ENCODE results near the gene COA7. TPM values are rescaled to one million over a fixed set of nuclear protein-coding genes. Genes with fewer than 3 reads are reported as not detected.

Gene COA7
- polyA plus RNA-seq, 4 donors, result 11.6 to 21.2 (median 13.9) TPM

DNA sequence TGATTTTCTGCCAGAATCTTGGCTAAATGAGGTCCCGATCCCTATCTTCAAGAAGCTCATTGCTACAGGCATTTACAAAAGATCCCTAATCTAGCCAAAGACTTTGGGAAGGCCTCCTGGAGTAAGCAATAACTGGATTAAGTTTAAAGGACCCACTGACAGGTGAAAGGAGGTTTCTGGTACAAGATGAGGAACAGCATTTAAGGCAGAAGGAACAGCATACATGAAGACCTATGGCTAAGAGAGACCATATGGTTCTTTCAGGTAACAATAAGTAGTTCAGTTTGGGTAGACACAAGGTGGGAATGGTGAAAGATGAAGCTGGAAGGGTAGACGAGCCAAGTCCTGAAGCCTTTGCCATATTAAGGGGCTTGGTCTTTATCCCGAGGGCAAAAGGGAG is 37.3 kb downstream of the COA7 start:
- no peak for DNase-seq

DNA sequence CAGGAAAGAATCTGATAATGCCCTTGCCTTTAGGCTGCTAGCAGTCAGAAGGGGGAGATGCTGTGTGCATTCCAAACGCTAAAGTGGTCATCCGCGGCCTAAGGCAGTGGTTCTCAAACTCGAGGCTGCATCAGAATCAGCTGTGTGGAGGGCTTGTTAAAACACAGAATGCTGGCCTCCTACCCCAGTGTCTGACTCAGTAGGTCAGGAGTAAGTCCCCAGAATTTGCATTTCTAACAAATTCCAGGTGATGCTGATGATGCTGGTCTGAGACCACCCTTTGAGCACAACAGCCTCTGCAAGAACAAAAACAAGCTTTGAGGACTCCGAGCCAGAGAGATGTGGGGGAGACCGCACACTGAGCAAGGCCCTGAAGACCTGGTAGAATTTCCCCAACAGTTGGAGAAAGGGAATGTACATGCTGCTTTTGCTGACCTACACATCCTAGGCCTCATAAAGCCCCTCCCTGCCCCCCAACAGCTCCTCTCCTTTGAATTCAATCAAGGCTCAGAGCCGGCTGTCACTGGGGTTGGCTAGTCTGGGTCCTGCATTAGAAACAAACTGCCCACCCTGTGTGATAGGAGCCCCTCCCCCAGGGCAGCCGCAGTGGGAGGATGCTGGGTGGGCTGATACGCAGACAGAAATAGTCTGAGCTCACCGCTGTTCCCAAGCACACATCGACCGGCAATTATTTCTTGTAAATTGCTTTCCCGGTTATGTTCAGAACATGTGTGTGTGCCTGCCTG is 38.1 kb downstream of the COA7 start:
- FAIRE-seq, result no peak
- WGBS, 3 donors, result 80 to 85% (median 82%) methylated on average over 13 of the region's 13 CpGs

More for the DNA sequence above, 37.3 kb downstream of the COA7 start:
- Histone ChIP-seq H3K27me3 (ENCODE audit: control insufficient read depth in 3 of 3, insufficient read depth in 3 of 3, low read length in 3 of 3) (no peaks in the 10 kb centered on the region), H3K4me1 (ENCODE audit: control insufficient read depth in 3 of 3, insufficient read depth in 2 of 3, low read depth in 1 of 3, low read length in 2 of 3) (peaks cover 0 to 11% (median 0%) of the 10 kb centered on the region in 3 donors), H3K27ac (ENCODE audit: low read depth in 1 of 3, low read length in 2 of 3) (no peak overlapping the region), H3K36me3 (ENCODE audit: control insufficient read depth in 3 of 3, insufficient read depth in 2 of 3, low read depth in 1 of 3, low read length in 3 of 3) (no peaks in the 10 kb centered on the region), H3K4me3 (ENCODE audit: low read depth in 1 of 3, low read length in 3 of 3) (no peak overlapping the region), H3K9me3 (ENCODE audit: control insufficient read depth in 2 of 2, insufficient read depth in 1 of 2, low read depth in 1 of 2, low read length in 1 of 2) (no peaks in the 10 kb centered on the region)
- 62 to 75% (median 70%) methylated on average over 3 of the region's 3 CpGs for WGBS, 3 donors
- no peak for FAIRE-seq

DNA sequence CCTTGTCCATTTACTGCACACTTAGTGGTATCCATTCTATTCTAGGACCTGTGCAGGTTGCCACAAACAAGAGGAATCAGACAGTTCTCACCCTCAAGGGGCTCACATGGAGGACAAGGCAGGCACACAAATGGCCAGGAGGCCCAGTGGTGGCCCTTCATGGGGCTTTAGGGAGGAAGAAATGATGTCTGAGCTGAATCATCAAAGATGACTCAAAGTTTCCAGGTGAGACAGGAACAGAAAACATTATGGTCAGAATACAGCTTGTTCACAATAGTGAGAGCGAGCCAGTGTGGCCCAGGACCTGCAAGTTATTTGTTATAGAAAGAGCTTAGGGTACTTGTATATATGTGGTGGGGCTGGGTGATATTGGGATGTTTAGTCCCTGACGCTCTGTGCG is 38.8 kb downstream of the COA7 start:
- DNase-seq (no peak), FAIRE-seq (no peak)
- Histone ChIP-seq H3K36me3 (ENCODE audit: control insufficient read depth in 3 of 3, insufficient read depth in 2 of 3, low read depth in 1 of 3, low read length in 3 of 3) (no peaks in the 10 kb centered on the region), H3K27me3 (ENCODE audit: control insufficient read depth in 3 of 3, insufficient read depth in 3 of 3, low read length in 3 of 3) (no peaks in the 10 kb centered on the region), H3K27ac (ENCODE audit: low read depth in 1 of 3, low read length in 2 of 3) (no peak overlapping the region), H3K4me3 (ENCODE audit: low read depth in 1 of 3, low read length in 3 of 3) (no peak overlapping the region), H3K9me3 (ENCODE audit: control insufficient read depth in 2 of 2, insufficient read depth in 1 of 2, low read depth in 1 of 2, low read length in 1 of 2) (no peaks in the 10 kb centered on the region), H3K4me1 (ENCODE audit: control insufficient read depth in 3 of 3, insufficient read depth in 2 of 3, low read depth in 1 of 3, low read length in 2 of 3) (peaks cover 0 to 3% (median 0%) of the 10 kb centered on the region in 3 donors)
- 93 to 95% (median 95%) methylated on average over 3 of the region's 3 CpGs for WGBS, 3 donors

More for the DNA sequence above, 38.1 kb downstream of the COA7 start:
- Histone ChIP-seq H3K4me3 (ENCODE audit: low read depth in 1 of 3, low read length in 3 of 3) (no peak overlapping the region), H3K27me3 (ENCODE audit: control insufficient read depth in 3 of 3, insufficient read depth in 3 of 3, low read length in 3 of 3) (no peaks in the 10 kb centered on the region), H3K36me3 (ENCODE audit: control insufficient read depth in 3 of 3, insufficient read depth in 2 of 3, low read depth in 1 of 3, low read length in 3 of 3) (no peaks in the 10 kb centered on the region), H3K9me3 (ENCODE audit: control insufficient read depth in 2 of 2, insufficient read depth in 1 of 2, low read depth in 1 of 2, low read length in 1 of 2) (no peaks in the 10 kb centered on the region), H3K27ac (ENCODE audit: low read depth in 1 of 3, low read length in 2 of 3) (no peak overlapping the region), H3K4me1 (ENCODE audit: control insufficient read depth in 3 of 3, insufficient read depth in 2 of 3, low read depth in 1 of 3, low read length in 2 of 3) (peaks cover 0 to 6% (median 0%) of the 10 kb centered on the region in 3 donors)
- no peak for DNase-seq

DNA sequence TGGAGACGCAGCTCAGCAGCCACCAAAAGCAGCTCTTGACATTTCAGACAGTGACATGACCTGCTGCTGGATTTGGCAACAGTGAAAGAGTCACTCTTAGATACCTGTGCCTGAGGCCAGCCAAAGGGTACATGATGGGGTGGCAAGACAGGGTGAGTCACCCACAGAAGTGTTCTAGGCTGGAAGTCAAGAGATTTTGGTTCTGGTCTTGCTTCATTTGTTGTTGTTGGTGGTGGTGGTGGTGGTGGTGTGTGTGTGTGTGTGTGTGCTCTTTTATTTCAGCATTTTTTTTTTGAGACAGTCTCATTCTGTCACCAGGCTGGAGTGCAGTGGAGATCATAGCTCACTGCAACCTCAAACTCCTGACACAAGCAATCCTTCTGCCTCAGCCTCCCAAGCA is 39.4 kb downstream of the COA7 start:
- Histone ChIP-seq H3K27ac (ENCODE audit: low read depth in 1 of 3, low read length in 2 of 3) (no peak overlapping the region), H3K36me3 (ENCODE audit: control insufficient read depth in 3 of 3, insufficient read depth in 2 of 3, low read depth in 1 of 3, low read length in 3 of 3) (no peaks in the 10 kb centered on the region), H3K4me3 (ENCODE audit: low read depth in 1 of 3, low read length in 3 of 3) (no peak overlapping the region), H3K9me3 (ENCODE audit: control insufficient read depth in 2 of 2, insufficient read depth in 1 of 2, low read depth in 1 of 2, low read length in 1 of 2) (no peaks in the 10 kb centered on the region), H3K27me3 (ENCODE audit: control insufficient read depth in 3 of 3, insufficient read depth in 3 of 3, low read length in 3 of 3) (no peaks in the 10 kb centered on the region), H3K4me1 (ENCODE audit: control insufficient read depth in 3 of 3, insufficient read depth in 2 of 3, low read depth in 1 of 3, low read length in 2 of 3) (peaks cover 0 to 3% (median 0%) of the 10 kb centered on the region in 3 donors)
- WGBS, 3 donors, result 83 to 100% (median 88%) methylated on average over 1 of the region's 1 CpG
- DNase-seq (no peak), FAIRE-seq (no peak)

DNA sequence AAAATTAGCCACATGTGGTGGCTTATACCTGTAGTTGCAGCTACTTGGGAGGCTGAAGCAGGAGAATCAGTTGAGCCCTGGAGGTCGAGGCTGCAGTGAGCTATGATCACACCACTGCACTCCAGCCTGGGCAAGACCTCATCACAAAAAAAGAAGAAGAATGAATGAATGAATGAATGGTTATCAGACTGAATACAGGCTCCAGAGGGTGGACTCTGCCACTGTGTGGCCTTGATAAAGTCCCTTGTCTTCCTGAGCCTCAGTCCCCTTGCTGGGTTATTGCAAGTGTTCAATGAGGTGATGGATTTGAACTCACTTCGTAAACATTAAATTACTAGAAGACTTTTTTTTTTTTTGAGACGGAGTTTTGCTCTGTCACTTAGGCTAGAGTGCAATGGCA is 40.4 kb downstream of the COA7 start:
- DNase-seq (no peak), FAIRE-seq (no peak)
- WGBS, 3 donors, result 89 to 96% (median 93%) methylated on average over 3 of the region's 3 CpGs
- no peaks in the 10 kb centered on the region for H3K36me3 ChIP-seq (ENCODE audit: control insufficient read depth in 3 of 3, insufficient read depth in 2 of 3, low read depth in 1 of 3, low read length in 3 of 3)
- no peak overlapping the region for H3K27ac ChIP-seq (ENCODE audit: low read depth in 1 of 3, low read length in 2 of 3)
- H3K4me1 ChIP-seq (ENCODE audit: control insufficient read depth in 3 of 3, insufficient read depth in 2 of 3, low read depth in 1 of 3, low read length in 2 of 3), result no peaks in the 10 kb centered on the region
- no peaks in the 10 kb centered on the region for H3K9me3 ChIP-seq (ENCODE audit: control insufficient read depth in 2 of 2, insufficient read depth in 1 of 2, low read depth in 1 of 2, low read length in 1 of 2)
- no peaks in the 10 kb centered on the region for H3K27me3 ChIP-seq (ENCODE audit: control insufficient read depth in 3 of 3, insufficient read depth in 3 of 3, low read length in 3 of 3)
- H3K4me3 ChIP-seq (ENCODE audit: low read depth in 1 of 3, low read length in 3 of 3), result no peak overlapping the region

DNA sequence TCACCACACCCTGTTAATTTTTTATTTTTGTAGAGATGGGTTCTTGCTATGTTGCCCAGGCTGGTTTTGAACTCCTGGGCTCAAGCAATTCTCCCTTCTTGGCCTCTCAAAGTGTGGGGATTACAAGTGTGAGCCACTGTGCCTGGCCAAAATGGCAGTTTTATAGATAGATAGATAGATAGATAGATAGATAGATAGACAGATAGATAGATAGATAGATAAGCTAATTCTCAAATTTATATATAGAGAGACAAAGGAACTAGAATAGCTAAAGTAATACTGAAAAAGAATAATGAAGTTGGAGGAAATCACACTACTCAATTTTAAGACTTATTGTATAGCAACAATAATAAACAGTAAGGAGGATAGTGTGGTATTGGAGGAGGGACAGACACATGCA is 44.1 kb downstream of the COA7 start:
- Histone ChIP-seq H3K27ac (ENCODE audit: low read depth in 1 of 3, low read length in 2 of 3) (no peak overlapping the region), H3K9me3 (ENCODE audit: control insufficient read depth in 2 of 2, insufficient read depth in 1 of 2, low read depth in 1 of 2, low read length in 1 of 2) (no peaks in the 10 kb centered on the region), H3K4me3 (ENCODE audit: low read depth in 1 of 3, low read length in 3 of 3) (no peak overlapping the region), H3K27me3 (ENCODE audit: control insufficient read depth in 3 of 3, insufficient read depth in 3 of 3, low read length in 3 of 3) (no peaks in the 10 kb centered on the region), H3K36me3 (ENCODE audit: control insufficient read depth in 3 of 3, insufficient read depth in 2 of 3, low read depth in 1 of 3, low read length in 3 of 3) (no peaks in the 10 kb centered on the region), H3K4me1 (ENCODE audit: control insufficient read depth in 3 of 3, insufficient read depth in 2 of 3, low read depth in 1 of 3, low read length in 2 of 3) (peaks cover 0 to 12% (median 0%) of the 10 kb centered on the region in 3 donors)
- FAIRE-seq (no peak), DNase-seq (no peak)

DNA sequence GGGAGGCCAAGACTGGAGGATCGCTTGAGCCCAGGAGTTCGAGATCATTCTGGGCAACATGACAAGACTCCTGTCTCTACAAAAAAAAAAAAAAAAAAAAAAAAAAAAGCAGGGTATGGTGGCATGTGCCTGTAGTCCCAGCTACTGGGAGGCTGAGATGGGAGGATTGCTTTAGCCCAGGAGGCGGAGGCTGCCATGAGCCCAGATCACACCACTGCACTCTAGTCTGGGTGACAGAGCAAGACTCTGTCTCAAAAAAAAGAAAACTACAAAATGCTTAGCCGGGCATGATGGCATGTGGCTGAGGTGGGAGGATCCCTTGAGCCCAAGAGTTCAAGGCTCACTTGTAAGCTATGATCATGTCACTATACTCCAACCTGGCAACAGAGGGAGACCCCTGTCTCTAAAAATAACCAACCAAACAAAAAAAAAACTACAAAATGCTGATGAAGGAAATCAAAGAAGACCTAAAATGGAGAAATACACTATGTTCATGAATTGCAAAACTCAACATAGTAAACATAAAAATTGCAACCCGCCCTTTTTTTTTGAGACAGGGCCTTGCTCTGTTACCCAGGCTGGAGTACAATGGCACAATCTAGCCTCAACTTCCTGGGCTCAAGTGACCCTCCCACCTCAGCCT is 44.8 kb downstream of the COA7 start:
- no peaks in the 10 kb centered on the region for H3K27me3 ChIP-seq (ENCODE audit: control insufficient read depth in 3 of 3, insufficient read depth in 3 of 3, low read length in 3 of 3)
- no peaks in the 10 kb centered on the region for H3K9me3 ChIP-seq (ENCODE audit: control insufficient read depth in 2 of 2, insufficient read depth in 1 of 2, low read depth in 1 of 2, low read length in 1 of 2)
- DNase-seq (no peak), FAIRE-seq (no peak)
- H3K4me1 ChIP-seq (ENCODE audit: control insufficient read depth in 3 of 3, insufficient read depth in 2 of 3, low read depth in 1 of 3, low read length in 2 of 3), result peaks cover 0 to 12% (median 0%) of the 10 kb centered on the region in 3 donors
- 96 to 98% (median 98%) methylated on average over 5 of the region's 5 CpGs for WGBS, 3 donors
- no peak overlapping the region for H3K27ac ChIP-seq (ENCODE audit: low read depth in 1 of 3, low read length in 2 of 3)
- no peak overlapping the region for H3K4me3 ChIP-seq (ENCODE audit: low read depth in 1 of 3, low read length in 3 of 3)
- H3K36me3 ChIP-seq (ENCODE audit: control insufficient read depth in 3 of 3, insufficient read depth in 2 of 3, low read depth in 1 of 3, low read length in 3 of 3), result no peaks in the 10 kb centered on the region

DNA sequence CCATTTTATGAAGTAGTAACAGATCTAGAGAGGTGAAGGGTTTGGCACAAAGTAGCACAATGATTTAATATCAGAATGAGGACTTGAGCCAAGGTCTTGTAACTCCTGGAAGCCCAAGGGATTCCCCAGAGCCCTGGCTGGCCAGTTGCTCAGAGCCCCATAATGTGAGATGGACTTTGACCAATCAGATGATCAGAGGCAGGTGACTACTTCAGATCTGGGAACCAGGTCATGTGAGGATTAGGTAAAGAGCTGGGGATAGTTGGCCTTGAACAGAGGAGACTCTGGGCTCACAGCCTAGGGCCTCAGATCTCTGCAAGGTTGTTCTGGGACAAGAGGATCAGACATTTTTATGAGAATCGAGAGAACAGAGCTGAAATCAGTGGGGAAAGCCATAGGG is 46.2 kb downstream of the COA7 start:
- no peaks in the 10 kb centered on the region for H3K36me3 ChIP-seq (ENCODE audit: control insufficient read depth in 3 of 3, insufficient read depth in 2 of 3, low read depth in 1 of 3, low read length in 3 of 3)
- peaks cover 0 to 12% (median 0%) of the 10 kb centered on the region in 3 donors for H3K4me1 ChIP-seq (ENCODE audit: control insufficient read depth in 3 of 3, insufficient read depth in 2 of 3, low read depth in 1 of 3, low read length in 2 of 3)
- no peaks in the 10 kb centered on the region for H3K9me3 ChIP-seq (ENCODE audit: control insufficient read depth in 2 of 2, insufficient read depth in 1 of 2, low read depth in 1 of 2, low read length in 1 of 2)
- H3K4me3 ChIP-seq (ENCODE audit: low read depth in 1 of 3, low read length in 3 of 3), result no peak overlapping the region
- no peak for FAIRE-seq
- peak; percentile 86 to 95 for DNase-seq
- peak overlapping the region in 1 of 3 donors; percentile 31 for H3K27ac ChIP-seq (ENCODE audit: low read depth in 1 of 3, low read length in 2 of 3)
- WGBS, 3 donors, result 11 to 64% (median 50%) methylated on average over 1 of the region's 1 CpG
- H3K27me3 ChIP-seq (ENCODE audit: control insufficient read depth in 3 of 3, insufficient read depth in 3 of 3, low read length in 3 of 3), result no peaks in the 10 kb centered on the region

Measured in small intestine (tissue), 7 donors.